C4-2B (cell line): ENCODE results near the gene ZFP57.

ENCODE experiments used
- H3K27ac ChIP-seq: fragments of 450-650 bp; 2 replicates; pipeline ENCODE4 v1.5.1; 2017
- CTCF ChIP-seq: fragments of 450-650 bp; conservative IDR thresholded peaks from 2 replicates; pipeline ENCODE4 v1.5.1; 2017; ENCODE audit warnings: mild to moderate bottlenecking
- ZFX ChIP-seq: fragments of 450-650 bp; IDR thresholded peaks from 2 replicates; pipeline ENCODE4 v1.6.1; 2017

ZFP57 gene

GRCh38 chr6:29661071-29661470 lies 19.9 kb downstream of the ZFP57 start:
- TF ChIP-seq CTCF (no peak), ZFX (no peak)
- H3K27ac ChIP-seq: no peak overlapping the region

GRCh38 chr6:29656798-29657197 lies 24.2 kb downstream of the ZFP57 start, which contains the start of gene MOG:
MOG (plus strand) TSS chr6:29657092; CDS start chr6:29657210, 118 bp downstream.
- TF ChIP-seq CTCF (no peak), ZFX (no peak)
- H3K27ac ChIP-seq: no peak within 1 kb of the TSS

GRCh38 chr6:29656157-29656556 lies 24.8 kb downstream of the ZFP57 start:
- H3K27ac ChIP-seq: no peak overlapping the region
- TF ChIP-seq ZFX: no peak
- no peak for TF ChIP-seq CTCF

GRCh38 chr6:29655658-29656057 lies 25.3 kb downstream of the ZFP57 start:
- TF ChIP-seq ZFX (no peak), CTCF (no peak)
- no peak overlapping the region for H3K27ac ChIP-seq

GRCh38 chr6:29653452-29654038 lies 27.4 kb downstream of the ZFP57 start:
- no peak for TF ChIP-seq ZFX
- peak; percentile 93 for TF ChIP-seq CTCF
- H3K27ac ChIP-seq: no peak overlapping the region

GRCh38 chr6:29652198-29652584 lies 28.8 kb downstream of the ZFP57 start:
- no peak for TF ChIP-seq CTCF
- no peak for TF ChIP-seq ZFX
- H3K27ac ChIP-seq: no peak overlapping the region

GRCh38 chr6:29651413-29652197 lies 29.3 kb downstream of the ZFP57 start:
- no peak overlapping the region for H3K27ac ChIP-seq
- TF ChIP-seq ZFX (no peak), CTCF (peak; percentile 85)
